Fibroblast of upper back skin (primary cell): Measurements from ENCODE around the gene SYCE1L.
"Not testable (repeated sequence)": the region's sequence is repeated elsewhere in the genome, so short reads cannot be mapped to it uniquely, and the experiment has no call there.

Source experiments
- DNase-seq: peaks from one replicate; pipeline ENCODE4 v3.0.0-alpha.2; 2013

SYCE1L gene

DNA sequence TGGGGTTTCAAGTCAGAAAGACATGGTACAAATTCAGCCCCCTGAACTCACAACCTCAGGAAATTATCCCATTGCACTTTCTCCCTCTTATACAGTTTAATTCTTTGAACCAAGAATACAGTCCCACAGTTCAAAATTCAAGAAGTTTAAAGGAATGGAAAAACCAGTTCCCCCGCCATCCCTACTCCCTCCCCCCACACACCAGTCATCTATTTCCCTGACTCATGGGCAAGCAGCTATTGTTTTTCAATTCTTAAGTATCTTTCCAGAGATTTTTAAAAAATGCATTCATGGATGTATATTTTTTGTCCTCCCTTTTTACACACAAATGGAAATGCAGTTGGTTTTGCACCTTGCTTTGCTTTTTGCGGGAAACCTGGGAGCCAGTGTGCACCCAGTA, 7.3 kb downstream of the SYCE1L start:
- DNase-seq: no peak

DNA sequence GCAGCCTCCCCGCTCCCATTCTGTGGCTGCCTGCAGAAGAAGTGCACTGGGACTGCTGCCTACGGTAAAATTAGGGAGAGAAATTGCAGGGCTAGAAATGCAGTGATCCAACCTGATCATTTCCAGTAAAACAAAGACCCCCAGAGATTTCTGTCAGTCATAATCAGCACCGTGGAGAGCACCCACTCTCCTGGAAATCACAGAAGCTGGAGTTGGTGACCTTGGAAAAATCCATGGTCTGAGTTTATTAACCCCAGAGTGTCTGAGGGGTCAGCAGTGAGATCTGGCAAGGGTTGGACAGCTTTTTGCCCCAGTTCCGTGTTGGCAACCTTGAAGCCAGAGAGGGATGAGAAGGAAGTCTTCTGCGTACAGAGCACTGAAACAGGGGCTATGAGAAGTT, 7.8 kb downstream of the SYCE1L start:
- DNase-seq: no peak

DNA sequence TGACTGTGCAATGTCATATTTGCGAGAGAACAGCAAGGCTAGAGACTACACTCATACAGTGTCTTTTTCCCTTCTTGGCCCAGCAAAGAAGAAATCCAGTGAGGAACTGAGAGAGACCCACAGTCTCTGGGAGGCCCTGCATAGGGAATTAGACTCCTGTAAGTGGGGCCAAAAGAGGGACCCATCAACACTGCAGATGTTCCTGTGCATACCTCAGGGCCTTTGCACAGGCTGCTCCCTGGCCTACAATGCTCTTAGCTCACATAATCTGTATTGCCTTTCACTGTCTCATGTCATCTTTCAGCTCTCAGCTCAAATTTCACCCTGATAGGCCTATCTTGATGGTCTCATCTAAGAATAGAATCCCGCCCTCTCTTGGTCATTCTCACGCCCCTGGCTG, 9.2 kb downstream of the SYCE1L start:
- no peak for DNase-seq

DNA sequence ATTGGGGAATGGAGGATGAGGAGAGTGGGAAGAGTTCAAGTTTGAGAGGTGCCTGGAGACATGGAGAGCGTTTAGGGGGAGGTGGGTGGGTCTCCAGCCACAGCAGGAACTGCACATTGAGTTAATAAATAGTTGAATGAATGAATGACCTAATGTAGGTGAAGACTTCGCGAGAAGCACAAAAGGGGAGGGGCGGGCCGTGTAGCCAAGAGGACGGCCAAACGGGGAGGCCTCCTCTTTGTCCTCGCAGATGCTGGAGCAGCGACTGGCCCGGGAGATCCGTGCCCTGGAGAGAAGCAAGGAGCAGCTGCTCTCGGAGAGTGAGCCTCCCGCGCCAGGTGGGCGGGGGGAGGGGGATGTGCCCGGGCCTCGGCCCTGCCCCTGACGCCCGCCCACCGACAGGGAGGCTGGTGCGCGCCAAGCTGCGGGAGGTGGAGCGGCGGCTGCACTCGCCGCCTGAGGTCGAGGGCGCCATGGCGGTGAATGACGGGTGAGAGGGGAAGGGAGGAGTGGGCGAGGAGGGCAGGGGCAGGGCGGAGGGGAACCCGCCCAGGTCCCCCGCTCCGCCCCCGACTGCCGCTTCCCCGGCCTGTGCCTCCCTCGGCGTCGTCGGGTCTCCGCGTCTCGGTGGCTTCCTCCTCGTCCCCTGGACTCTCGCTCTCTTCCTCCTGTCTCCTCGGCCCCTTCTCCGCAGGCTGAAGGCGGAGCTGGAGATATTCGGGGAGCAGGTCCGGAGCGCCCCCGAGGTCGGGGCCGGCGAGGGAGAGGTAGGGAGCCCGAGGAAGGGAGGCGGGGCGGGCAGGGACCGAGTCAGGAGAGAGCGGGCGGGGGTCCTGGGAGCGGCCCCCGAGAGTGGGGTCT, 12.9 kb downstream of the SYCE1L start:
- no peak for DNase-seq

DNA sequence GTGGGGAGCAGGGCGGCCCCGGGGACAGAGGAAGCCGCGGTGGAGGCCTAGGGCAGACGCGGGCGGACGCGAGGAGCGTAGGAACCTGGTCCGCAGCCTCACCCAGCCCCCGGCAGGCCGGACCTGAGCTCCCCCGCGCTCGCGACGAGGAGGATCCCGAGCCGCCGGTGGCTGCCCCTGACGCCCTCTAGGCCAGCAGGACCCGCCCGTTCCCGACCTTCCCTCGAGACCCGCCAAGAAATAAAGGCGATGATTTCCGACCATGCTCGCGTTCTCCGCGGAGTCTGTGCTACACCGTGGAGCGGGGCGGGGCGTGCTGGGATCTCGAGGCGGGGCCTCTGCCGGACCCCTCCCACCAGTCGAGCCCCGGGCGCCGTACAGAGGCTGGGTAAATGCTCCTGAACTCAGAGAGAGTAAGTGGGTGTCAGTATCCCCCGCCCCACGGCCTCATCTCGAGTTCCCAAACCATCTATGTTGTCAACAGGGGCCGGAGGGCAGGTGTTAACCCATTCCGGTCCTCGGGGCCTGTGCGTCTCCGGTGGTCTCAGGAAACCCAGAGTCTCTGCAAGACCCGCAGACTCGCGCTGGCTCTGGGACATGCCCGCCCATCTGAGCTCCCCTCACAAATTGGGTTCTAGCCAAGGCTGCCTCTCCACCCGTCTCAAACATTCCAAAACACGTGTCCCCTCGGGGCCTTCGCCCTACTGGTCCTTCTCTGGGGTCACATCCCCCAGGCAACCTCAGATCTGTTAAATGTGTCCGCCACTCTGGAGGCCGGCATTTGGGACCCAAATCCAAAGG, 13.7 kb downstream of the SYCE1L start:
- no peak for DNase-seq

DNA sequence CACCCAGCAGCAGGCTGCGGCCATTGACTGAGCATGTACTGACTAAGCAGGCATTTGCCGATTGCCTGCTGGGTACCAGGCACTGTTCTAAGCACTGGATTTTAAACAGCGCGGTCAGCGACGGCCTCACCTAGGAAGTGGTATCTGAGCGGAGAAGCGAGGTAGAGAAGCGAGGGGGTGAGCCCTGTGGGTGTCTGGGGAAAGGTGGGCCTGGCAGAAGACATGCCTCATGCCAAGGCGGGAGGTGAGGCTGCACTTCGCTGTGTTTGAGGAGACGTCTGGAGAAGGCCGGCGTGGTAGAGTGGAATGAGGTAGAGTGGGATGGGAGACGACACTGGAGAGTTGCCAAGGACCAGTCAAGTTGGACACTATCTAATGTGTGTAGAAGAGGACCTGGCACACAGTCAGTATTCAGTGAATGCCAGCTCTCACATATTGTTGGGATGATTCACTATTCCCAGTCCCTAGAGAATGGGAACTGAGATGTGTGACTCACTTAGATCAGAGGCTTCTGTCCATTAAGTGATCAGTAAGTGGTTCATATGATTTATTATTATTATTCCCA, 14.4 kb downstream of the SYCE1L start:
- DNase-seq: peak; percentile 95

DNA sequence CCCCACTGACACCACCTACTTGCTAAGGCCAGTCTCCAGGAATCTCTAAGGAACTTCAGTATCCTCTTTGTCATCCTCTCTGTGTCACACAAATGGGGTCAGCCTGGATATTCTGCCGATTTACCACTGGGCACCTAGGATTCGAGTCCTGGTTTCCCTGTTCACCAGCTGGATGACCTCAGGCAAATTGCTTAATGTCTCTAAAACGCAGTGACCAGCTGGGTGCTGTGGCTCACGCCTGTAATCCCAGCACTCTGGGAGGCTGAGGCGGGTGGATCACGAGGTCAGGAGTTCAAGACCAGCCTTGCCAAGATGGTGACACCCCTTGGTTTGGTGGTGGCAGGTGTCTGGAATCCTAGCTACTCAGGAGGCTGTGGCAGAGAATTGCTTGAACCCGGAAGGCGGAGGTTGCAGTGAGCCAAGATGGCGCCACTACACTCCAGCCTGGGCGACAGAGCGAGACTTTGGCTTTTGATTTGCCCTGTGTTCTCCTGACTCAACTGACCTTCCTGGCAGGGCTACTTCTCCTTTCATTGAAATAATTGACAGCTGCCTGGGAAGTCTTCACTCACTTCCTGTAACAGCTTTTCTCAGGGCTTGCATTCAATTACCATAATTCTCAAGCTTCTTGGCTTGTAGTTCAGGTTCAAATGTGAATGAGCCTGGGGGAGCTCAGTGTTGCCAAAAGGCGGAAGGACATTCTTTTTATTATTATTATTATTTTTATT, 15.4 kb downstream of the SYCE1L start:
- no peak for DNase-seq

DNA sequence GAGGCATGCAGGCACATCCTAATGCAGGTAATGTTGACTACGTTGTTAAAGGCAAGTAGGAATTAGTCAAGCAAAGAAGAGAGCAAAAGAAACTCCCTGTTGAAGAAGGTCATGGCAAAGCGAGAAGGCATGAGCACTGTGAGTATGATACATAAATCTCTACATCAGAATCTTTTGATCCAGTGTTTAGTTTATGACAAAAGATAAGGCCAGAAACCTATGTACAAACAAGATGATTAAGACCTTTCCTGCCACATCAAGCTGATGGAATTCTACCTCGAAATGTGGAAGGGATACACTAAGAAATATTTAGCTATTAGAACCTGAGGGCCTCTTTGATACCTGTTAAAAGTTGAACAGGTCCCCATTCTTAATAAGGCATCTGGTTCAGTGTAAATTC, 20.2 kb downstream of the SYCE1L start:
- no peak for DNase-seq

DNA sequence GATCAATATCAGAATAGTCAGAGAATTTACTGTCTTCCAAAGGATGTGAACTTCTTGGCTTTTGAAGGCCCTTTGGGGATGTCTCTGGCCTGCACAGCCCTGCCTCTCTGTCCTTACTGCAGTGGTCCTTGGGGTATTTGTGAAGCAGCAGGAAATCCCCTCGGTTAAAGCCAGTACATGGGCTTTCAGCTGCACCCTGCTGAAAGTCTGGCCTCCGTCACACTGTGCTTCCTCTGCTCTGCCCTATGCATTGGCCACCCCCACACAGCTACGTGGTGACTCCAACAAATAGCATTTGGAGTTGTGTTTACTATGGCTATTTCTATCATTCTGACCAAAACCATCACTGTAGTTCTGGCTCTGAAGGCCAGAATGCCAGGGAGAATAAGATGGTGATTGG, 21.2 kb downstream of the SYCE1L start:
- no peak for DNase-seq

DNA sequence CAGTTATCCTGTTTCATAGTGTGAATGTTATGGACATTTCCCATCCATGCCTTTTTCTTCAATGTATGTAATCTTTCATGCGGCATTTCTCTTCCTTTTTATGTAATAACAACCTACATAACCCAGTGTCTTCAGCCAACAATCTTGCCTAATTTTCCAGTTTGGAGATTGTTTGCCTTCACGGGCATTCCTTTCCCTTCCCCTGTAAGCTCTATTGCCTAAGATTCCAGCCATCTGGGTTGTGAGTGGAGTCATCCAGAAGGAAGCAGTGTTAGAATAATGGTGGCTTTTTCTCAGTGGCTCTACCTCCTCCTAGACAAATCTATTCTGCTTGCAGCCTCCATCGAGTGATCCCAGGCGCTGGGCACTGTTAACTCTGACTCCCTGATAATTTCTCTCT, 22.3 kb downstream of the SYCE1L start:
- no peak for DNase-seq

DNA sequence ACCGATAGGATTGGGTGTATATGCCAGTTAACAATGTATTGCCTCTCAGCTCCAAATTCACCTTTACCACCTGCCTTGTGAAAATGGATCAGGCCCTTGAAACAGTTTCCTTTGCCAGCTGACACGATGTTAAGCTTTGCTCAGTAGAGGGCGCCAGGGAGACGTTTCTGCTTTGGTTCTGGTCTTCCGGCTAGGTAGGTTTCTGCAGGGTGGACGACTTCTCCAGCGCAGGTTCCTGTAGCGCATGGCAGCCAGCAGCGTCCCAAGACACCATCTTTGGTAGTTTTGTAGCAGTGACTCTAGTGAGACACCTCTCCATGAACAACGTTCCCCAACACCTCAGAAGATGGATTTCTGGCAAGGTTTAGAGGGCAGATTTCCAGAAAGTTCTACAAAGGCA, 24.0 kb downstream of the SYCE1L start:
- DNase-seq: no peak

DNA sequence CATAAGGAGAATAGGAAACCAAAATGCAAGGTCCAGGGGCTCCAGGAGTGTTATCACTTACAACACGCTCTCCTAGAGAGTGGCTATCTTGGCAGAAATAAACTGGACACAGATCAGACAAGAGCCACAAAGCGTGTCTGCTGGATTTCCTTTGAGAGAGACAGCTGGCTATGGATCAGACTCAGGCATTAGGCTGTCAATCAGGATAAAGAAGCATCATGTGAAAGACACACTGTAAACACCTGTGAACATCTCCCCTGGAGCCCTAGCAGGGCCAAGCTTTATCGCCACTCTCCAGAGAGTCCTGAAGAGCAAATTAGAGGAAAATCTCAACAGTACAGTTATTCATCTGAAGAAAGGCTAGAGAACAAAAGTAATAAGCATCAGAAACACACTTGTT, 26.0 kb downstream of the SYCE1L start:
- DNase-seq: no peak

DNA sequence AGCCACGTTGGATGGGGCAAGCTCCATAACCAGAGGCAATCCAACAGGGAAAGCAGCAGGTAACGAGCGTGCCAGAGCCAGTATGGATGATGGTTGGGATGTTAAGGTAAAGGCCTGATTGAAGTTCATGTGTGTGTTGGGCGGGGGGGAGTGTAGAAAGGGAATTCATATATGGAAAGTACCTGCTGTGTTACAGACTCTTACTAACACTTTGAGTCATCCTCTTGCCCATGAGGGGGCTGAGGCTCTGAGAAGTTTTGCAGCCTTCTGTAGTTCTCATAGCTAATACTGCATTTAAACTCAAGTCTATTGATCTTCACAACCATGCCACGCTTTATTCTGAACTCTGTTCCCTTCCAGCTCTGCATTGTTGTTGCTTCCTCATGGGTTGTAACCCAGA, 28.5 kb downstream of the SYCE1L start:
- no peak for DNase-seq

DNA sequence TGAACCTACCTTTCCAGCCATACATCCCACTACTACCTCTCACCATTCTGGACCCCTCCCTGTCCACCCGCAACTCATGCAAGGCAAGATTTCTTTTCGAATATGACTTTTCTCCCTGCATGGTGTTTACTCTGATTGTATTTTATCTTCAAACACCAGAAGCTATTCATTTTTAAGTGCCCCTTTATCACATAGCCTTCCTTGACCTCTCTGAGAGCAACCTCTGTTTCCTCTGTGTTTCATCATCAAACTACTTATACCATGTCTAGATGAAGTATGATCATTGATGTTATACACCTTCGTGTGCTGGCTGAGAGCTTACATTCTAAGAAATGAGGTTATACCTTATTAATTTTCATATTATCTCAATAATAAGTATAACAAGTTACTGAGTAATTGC, 31.8 kb downstream of the SYCE1L start:
- DNase-seq: no peak

DNA sequence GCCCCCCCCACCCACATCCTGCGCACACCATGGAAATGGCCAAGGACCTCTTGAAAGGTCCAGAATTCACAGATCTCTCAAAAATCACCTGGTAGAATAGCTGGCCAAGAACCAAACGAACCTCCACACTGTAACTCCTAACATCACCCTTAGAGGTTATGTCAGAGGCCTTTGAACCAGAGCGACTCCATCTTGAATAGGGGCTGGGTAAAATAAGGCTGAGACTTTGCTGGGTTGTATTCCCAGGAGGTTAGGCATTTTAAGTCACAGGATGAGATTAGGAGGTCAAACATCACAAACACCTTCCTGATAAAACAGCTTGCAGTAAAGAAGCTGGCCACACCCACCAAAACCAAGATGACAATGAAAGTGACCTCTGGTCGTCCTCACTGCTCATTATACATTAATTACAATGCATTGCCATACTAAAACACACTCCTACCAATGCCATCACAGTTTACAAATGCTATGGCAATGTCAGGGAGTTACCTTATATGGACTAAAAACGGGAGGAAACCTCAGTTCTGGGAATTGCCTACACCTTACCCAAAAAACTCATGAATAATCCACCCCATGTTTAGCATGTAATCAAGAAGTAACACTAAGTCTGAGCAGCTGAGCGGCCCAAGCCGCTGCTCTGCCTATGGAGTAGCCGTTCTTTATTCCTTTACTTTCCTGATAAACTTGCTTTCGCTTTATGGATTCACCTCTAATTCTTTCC, 34.8 kb downstream of the SYCE1L start:
- DNase-seq: no peak

DNA sequence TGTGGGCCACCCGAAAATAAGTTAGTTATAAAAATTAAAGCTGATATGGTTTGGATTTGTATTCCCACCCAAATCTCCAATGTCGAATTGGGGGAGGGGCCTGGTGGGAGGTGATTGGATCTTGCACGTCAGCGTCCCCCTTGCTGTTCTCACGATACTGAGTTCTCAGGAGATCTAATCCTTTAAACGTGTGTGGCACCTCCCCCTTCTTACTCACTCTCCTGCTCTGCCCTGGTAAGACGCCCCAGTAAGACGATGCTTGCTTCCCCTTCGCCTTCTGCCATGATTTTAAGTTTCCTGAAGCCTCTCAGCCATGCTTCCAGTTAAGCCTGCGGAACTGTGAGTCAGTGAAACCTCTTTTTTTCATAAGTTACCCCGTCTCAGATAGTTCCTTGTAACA, 35.4 kb downstream of the SYCE1L start:
- DNase-seq: no peak

DNA sequence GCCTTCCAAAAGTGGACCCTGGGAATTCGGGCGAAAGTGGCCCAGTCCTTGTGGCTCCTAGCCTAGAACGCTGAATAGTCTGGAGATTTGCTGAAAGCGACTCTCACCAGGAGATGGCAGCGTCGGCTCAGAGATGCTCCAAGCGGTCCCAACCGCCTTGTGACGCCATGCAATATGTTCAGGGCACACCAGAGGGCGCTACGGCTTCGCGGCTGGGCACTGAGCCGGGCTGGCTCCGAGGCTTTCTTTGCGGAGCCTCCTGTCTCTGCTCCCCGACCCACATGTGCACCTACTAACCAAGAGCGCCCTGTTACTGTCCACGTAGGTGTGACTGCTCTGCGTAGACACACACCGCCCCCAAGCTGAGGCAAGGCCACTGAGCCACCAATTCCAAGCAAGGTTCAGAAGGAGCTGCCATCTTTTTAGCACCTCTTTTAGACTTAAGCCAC, 36.9 kb downstream of the SYCE1L start:
- DNase-seq: peak; percentile 75

DNA sequence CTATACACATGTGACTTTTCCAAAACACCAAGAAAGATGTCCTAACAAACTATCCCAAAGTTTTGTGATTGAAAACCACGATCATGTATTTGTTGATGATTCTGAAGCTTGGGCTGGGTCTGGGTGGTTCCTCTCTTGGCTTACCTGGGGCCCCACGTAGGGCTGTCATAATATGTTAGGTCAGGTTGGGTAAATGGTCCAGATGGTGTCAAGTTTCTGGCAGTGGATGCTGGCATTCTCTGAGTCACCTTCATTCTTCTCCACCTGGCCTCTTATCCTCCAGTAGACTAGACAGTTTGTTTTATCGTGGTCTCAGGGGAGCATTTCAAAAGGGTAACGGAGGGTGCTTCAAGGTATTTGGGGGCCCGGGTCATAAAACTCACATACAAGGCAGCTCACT, 39.4 kb downstream of the SYCE1L start:
- no peak for DNase-seq

DNA sequence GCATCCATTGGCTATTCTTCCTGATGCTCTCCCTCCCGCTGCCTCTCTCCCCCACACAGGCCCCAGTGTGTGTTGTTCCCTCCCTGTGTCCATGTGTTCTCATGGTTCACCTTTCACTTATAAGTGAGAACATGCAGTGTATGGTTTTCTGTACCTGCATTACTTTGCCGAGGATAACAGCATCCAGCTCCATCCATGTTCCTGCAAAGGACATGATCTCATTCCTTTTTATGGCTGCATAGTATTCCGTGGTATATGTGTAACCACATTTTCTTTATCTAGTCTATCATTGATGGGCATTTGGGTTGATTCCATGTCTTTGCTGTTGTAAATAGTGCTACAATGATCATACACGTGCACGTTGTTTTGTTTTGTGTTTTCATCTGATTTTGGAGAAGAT, 43.3 kb downstream of the SYCE1L start:
- not testable (repeated sequence) for DNase-seq

DNA sequence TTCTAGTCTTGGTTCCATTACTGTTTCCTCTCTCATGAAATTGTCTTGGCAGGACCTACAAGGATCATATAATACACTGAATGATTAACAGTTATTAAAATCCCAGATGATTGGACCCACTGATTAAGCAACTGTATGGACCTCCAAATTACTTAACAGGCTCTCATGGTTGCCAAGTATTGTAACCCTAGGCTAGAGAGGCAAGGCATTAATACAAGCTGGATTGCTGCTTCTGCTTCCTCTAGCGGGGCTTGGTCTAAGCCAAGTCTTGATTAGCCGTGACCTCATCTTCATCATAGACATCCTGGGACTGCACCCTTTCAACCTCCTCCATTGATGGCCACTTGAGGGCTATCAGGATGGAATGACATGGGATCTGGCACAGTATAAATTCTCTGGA, 46.9 kb downstream of the SYCE1L start:
- no peak for DNase-seq

DNA sequence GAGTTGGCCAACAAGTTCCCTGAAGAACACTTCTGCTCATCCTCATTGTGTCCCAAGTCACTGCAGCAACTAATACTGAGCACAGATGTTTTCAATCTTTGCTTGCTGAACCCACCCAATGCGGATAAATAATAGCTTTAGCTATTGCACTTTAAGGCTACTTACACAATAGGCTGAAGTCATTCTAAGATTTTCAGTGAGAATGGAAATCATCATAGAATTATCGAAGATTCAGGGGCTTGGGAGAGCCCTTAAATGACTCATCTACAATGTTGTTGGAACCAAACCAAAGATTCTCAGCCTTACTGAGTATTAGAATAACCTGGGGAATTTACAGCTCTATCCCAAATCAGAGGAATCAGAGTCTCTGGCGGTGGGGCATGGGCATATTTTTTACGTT, 51.2 kb downstream of the SYCE1L start:
- DNase-seq: peak; percentile 53
